GM21723 (cell line): ENCODE data around the gene PLSCR3.
A peak's percentile ranks its signal among the peaks of the same experiment; 100 is the strongest.

Source experiments
- ATAC-seq: cut with Tn5 transposase; IDR thresholded peaks from one replicate; pipeline ENCODE4 v1.9.1; 2021; ENCODE audit warnings: mild to moderate bottlenecking, moderate library complexity; ENCODE audit not compliant: unreplicated experiment

The PLSCR3 gene

DNA sequence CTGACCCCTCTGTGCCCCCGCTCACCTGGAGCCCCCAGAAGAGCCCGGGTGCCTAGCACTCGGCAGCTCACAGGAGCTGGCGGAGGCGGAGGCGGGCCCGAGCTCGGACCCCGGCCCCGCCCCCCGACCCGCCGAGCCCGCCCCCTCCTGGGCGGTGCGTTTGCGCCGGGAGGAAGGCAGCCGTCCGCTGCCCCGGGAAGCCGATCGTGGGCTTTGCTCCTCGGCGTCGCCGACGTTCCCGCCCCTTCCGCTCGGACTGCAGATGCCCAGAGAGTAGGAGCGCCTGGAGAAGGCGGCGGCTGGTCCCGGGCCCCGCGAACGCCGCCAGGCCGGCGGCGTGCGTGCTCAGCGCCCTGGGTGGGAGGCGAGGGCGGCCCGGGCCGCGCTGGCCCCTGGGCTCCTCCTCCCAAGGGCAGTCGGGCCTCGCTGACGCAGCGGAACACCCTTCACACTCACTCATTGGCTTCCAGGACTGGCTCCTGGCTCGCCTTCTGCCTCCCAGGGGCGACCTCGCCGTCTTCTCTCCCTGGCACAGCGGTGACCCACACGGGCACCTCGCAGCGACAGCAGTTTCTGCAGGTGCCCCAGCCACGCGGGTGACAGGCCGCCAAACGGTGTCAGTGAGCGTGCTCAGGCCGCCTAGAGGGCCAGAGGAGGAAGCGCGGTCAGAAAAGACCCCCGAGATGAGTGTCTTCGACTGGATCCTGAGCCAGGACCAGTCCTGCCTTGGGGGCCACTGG, at the start of gene PLSCR3:
Gene PLSCR3, minus strand, starts transcription at position 74 of the 740 bp plus-strand sequence. CDS start 415 bp downstream, outside the sequence.
- peak; percentile 76 for ATAC-seq

- ATAC-seq = no peak
Observed at GRCh38 chr17:7443499-7444485, 49.5 kb upstream of the PLSCR3 start.

DNA sequence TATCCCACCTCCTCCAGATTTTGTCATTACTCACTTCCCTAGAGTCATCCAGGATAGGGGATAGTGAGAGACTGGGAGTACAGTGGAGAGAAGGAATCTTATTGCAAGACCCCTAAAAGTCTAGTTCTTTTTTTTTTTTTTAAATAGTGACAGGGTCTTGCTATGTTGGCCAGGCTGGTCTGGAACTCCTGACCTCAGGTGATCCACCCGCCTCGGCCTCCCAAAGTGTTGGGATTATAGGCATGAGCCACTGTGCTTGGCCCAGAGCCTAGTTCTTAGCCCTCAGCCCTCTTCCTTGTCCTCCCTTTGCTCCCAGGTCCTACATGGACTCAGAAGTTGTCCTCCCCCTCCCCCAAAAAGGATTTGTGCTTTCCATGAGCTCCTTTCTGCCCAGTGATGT, 47.8 kb upstream of the PLSCR3 start:
- no peak for ATAC-seq

DNA sequence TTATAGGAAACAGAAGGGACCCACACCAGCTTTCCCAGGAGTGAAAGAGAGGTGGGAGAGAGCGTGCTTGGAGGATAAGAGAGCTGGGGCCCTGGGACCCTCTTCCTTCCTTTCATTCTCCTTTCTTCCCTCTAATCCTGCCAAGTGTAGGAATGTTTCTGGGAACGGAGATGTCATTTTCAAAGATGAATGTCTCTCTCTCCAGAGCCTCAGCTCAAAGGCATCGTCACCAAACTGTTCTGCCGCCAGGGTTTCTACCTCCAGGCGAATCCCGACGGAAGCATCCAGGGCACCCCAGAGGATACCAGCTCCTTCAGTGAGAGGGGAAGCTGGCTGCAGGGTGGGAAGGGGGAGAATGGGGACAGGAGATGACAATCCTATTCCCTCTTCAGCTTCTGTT, 46.9 kb upstream of the PLSCR3 start:
- no peak for ATAC-seq

DNA sequence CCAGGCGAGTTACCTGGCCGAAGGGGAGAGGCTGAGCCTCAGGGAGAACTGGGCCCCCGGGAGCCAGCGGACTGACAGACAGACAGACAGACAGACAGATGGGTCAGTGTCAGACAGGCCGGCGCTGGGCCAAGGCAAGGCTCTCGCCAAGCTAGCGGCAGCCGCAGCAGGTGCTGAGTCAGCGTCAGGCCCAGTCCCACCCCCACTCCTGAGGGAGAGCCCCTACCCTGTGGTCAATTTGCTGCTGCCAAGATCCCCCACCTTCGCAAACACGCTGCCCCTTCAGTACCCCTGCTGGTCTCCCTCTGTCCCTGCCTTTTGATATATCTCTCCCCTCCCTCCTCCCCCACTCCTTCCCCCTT, 46.5 kb upstream of the PLSCR3 start:
- no peak for ATAC-seq

DNA sequence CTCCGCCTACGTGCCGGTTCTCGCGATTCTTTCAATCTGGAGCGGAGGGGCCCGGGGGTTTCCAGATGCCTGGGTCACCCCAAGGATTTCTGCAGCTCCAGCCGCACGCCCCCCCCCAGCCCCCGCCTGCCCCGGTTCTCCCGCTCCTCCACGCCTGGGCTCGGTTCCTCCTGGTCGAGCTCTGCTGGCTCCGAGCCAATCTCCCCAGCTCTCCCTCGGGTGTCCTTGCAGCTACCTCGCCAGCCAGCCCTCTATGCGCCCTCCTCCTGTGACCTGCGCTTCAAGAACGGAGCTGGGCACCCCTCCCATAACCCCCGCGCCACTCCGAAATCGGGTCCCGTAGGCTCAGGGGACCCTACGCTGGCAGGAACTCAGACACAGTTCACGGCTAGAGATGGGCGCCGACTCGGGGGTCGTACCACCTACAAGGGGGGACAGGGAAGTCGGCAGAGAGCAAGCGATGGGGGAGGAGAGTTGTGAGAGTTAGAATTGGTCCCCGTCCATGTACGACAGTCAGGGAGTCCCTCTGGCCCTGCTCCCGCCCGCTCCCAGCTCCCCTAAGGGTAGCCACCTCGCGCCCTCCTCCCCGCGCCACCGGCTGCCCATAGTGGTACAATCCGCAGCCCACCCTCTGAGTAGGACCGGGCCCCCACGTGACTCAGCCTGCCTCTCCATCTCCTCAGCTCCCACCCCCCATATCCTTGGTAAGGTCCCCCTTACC, 45.9 kb upstream of the PLSCR3 start:
- no peak for ATAC-seq

- ATAC-seq = no peak
Observed at GRCh38 chr17:7439462-7440112, 45.3 kb upstream of the PLSCR3 start, which contains the start of gene FGF11. Gene FGF11, plus strand, starts transcription at chr17:7439512. Its CDS starts 109 bp downstream, at chr17:7439621.

- no peak for ATAC-seq
Observed at GRCh38 chr17:7438656-7439460, 44.5 kb upstream of the PLSCR3 start.

DNA sequence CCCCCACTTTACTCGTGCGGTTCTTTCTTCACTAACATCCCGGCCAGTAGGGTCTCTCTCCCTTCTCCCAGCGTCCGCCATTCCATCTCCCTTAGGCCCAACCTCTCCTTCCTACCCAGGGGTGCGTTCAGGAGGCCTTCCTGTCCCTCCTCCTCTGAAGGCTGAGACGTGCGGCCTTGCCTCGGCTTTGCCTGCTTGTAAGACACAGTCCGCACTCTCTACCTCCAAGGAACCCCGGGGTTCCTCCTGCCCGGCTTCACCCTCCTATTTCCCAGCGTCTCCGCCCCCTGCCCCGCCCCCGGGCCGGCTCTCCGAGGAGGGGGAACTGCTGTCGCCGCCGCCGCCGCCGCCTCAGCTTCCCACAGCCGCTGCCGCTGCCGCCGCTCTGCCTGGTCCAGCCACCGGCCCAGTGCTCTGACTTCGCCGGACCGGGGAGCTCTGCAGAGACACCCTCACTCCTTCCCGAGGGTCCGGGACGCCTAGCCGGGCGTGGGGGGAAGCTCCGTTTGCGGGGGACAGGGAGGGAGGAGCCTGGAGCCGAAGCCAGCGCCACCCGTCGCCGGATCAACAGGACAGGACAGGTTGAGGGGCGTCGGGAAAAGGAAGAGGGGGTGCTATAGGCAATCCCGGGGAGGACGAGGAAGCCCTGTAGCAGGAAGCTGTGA, 43.8 kb upstream of the PLSCR3 start:
- ATAC-seq = no peak

- no peak for ATAC-seq
Observed at GRCh38 chr17:7437369-7437863, 43.1 kb upstream of the PLSCR3 start.

- no peak for ATAC-seq
Observed at GRCh38 chr17:7436556-7437368, 42.4 kb upstream of the PLSCR3 start.

DNA sequence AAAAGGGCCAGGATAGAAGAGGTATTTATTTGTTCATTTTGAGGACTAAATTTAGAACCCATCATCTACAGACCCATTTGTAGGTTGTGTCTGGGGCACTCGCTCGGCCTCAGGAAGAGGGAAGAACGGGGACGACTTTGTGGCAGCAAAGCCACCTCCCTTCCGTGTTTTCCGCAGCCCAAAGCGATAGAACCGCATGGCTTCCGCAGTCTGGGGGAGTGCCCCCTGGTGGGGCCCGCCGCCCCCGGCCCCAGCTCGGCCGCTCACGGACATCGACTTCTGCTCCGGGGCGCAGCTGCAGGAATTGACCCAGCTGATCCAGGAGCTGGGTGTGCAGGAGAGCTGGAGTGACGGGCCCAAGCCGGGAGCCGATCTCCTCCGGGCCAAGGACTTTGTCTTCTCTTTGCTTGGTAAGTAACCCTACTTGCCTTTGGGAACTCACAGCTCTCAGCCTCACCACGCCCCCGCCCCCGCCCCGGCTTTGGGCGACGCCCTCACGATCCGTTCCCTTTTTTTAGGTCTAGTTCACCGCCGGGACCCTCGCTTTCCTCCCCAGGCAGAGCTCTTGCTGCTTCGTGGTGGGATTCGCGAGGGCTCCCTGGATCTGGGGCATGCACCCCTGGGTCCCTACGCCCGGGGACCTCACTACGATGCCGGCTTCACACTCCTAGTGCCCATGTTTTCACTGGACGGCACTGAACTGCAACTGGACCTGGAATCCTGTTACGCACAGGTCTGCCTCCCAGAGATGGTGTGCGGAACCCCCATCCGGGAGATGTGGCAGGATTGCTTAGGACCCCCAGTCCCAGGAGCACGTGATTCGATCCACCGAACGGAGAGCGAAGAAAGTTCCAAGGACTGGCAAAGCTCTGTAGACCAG, 41.6 kb upstream of the PLSCR3 start:
- ATAC-seq = peak; percentile 19

- no peak for ATAC-seq
Observed at GRCh38 chr17:7432296-7432695, 38.0 kb upstream of the PLSCR3 start.

- ATAC-seq = no peak
Observed at GRCh38 chr17:7431231-7431630, 36.9 kb upstream of the PLSCR3 start.

DNA sequence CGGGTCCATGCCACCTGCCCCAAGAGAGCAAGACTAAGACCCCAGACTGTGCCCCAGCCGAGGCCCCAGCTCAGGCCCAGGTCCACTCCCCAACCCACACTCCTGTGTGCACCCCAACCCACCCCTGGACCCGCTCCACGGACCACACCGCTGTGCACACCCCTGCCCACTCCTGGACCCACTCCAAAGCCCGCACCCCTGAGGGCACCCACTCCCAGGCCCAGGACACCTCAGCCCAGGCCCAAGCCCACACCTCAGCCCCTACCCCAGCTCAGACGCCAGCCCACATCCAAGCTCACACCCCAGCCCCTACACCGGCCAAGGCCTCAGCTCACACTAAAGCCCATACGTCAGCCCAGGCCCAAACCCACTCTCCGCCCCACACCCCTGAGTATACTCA, 35.4 kb upstream of the PLSCR3 start:
- no peak for ATAC-seq

- ATAC-seq = no peak
Observed at GRCh38 chr17:7428557-7428956, 34.2 kb upstream of the PLSCR3 start, which contains the start of gene SPEM3. Gene SPEM3, plus strand, starts transcription at chr17:7428857. Its CDS starts 46 bp downstream, at chr17:7428903.

DNA sequence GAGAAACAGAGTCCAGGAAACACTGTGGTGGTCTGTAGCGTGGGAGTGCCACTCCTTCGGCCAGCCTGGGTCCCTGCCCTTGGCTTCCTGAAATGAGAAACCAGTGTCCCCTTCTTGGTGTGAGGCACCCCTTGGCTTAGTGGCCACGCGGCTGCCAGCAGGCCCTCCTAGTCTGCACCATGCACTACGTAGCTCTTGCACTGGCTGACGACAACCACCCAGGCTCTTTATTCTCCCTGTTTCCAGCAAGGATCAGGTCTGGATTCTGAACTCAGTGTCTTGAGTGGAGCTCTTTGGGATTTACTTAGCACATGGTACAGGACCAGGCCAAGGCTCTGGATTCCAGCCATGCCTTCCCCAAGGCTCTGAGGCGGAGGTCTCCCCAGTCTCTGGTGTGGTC, 33.2 kb upstream of the PLSCR3 start:
- no peak for ATAC-seq
